ENCODE results near the gene FADS2.

The FADS2 gene

GRCh38 chr11:61900251-61900650 lies 72.2 kb downstream of the FADS2 start:
- TF ChIP-seq CTCF (conservative IDR thresholded peaks at IDR 0.05; ENCODE audit: low read depth, low read length) = no peak
- H3K4me3 ChIP-seq (ENCODE audit: low read length) = no peak overlapping the region
- no peak for DNase-seq (ENCODE audit: low read depth)

- no peak overlapping the region for H3K4me3 ChIP-seq (ENCODE audit: low read length)
- TF ChIP-seq CTCF (conservative IDR thresholded peaks at IDR 0.05; ENCODE audit: low read depth, low read length) = no peak
- no peak for DNase-seq (ENCODE audit: low read depth)
Observed at GRCh38 chr11:61901397-61901796, 73.3 kb downstream of the FADS2 start.

- TF ChIP-seq CTCF (conservative IDR thresholded peaks at IDR 0.05; ENCODE audit: low read depth, low read length) = no peak
Observed at GRCh38 chr11:61902313-61902712, 74.2 kb downstream of the FADS2 start.

GRCh38 chr11:61903845-61904244 lies 75.7 kb downstream of the FADS2 start:
- no peak for TF ChIP-seq CTCF (conservative IDR thresholded peaks at IDR 0.05; ENCODE audit: low read depth, low read length)
- H3K4me3 ChIP-seq (ENCODE audit: low read length) = no peak overlapping the region
- no peak for DNase-seq (ENCODE audit: low read depth)

More at GRCh38 chr11:61902313-61902712, 74.2 kb downstream of the FADS2 start:
- no peak for DNase-seq (ENCODE audit: low read depth)
- no peak overlapping the region for H3K4me3 ChIP-seq (ENCODE audit: low read length)

- H3K4me3 ChIP-seq (ENCODE audit: low read length) = no peak overlapping the region
- DNase-seq (ENCODE audit: low read depth) = no peak
- no peak for TF ChIP-seq CTCF (conservative IDR thresholded peaks at IDR 0.05; ENCODE audit: low read depth, low read length)
Observed at GRCh38 chr11:61904539-61905048, 76.5 kb downstream of the FADS2 start.

- no peak for TF ChIP-seq CTCF (conservative IDR thresholded peaks at IDR 0.05; ENCODE audit: low read depth, low read length)
- no peak for DNase-seq (ENCODE audit: low read depth)
- H3K4me3 ChIP-seq (ENCODE audit: low read length) = no peak overlapping the region
Observed at GRCh38 chr11:61905067-61905696, 77.1 kb downstream of the FADS2 start.

GRCh38 chr11:61905801-61906521 lies 77.9 kb downstream of the FADS2 start:
- no peak for DNase-seq (ENCODE audit: low read depth)
- TF ChIP-seq CTCF (conservative IDR thresholded peaks at IDR 0.05; ENCODE audit: low read depth, low read length) = no peak
- no peak overlapping the region for H3K4me3 ChIP-seq (ENCODE audit: low read length)
